ENCODE data around the gene CNPY1.

The CNPY1 gene

GRCh38 chr7:155510975-155511701, 35.2 kb downstream of the CNPY1 start:
- H3K4me3 ChIP-seq (ENCODE audit: low read depth, low read length), result no peak overlapping the region
- 0 out of 2 replicates have a peak, but pooled peaks cover 1% of the 10 kb centered on the region for H3K36me3 ChIP-seq
- no peaks in the 10 kb centered on the region for H3K9me3 ChIP-seq (ENCODE audit: severe bottlenecking)
- no peaks in the 10 kb centered on the region for H3K27me3 ChIP-seq (ENCODE audit: insufficient read depth, low read depth, severe bottlenecking)
- no peak for DNase-seq
- TF ChIP-seq, protein P1, sequence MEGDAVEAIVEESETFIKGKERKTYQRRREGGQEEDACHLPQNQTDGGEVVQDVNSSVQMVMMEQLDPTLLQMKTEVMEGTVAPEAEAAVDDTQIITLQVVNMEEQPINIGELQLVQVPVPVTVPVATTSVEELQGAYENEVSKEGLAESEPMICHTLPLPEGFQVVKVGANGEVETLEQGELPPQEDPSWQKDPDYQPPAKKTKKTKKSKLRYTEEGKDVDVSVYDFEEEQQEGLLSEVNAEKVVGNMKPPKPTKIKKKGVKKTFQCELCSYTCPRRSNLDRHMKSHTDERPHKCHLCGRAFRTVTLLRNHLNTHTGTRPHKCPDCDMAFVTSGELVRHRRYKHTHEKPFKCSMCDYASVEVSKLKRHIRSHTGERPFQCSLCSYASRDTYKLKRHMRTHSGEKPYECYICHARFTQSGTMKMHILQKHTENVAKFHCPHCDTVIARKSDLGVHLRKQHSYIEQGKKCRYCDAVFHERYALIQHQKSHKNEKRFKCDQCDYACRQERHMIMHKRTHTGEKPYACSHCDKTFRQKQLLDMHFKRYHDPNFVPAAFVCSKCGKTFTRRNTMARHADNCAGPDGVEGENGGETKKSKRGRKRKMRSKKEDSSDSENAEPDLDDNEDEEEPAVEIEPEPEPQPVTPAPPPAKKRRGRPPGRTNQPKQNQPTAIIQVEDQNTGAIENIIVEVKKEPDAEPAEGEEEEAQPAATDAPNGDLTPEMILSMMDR (IDR thresholded peaks at IDR 0.05; ENCODE audit: low read depth, low read length), result no peak
- H3K27ac ChIP-seq, result no peak overlapping the region

DNA sequence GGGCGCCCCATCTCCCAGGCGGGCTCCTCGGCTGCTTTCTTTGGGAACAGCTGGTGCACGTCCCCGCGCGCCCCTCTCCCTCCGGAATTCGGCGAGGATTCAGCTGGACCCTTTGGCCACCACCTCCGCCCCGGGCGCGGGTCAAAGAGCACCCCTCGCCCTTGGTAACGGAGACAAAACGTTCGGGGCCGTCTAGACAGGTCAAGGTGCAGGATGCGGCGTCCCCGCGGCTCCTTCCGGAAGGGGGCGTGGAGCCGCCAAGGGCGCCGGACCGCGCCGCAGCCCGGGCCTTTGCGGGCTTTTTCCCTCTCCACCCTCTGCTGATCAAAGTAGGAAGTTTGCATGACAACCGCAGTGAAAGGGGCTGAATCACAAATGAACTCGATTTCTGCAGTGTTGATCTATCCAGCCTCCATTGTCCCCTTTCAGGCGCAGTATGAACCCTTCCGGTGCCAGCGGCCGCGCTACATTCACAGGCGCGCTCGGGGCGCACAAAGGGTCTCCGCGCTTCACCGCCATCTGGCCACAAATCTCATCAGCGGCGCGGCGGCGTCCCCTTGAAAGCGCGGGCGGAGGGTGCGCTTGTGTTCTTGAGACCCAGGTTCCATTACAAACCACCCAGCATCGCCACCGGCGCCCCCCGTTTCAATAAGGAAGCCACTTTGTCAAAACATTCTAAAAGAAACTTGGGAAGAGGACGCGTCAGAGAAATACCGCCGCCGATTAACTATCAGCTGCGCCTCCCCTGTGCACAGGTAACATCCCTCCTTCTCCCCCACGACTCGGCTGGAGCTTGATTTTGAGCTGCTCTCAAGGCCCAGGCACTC, 36.4 kb downstream of the CNPY1 start:
- Histone ChIP-seq H3K36me3 (0 out of 2 replicates have a peak, but pooled peaks cover 3% of the 10 kb centered on the region), H3K4me3 (ENCODE audit: low read depth, low read length) (peak overlapping the region; percentile 70), H3K27me3 (ENCODE audit: insufficient read depth, low read depth, severe bottlenecking) (no peaks in the 10 kb centered on the region), H3K9me3 (ENCODE audit: severe bottlenecking) (no peaks in the 10 kb centered on the region), H3K27ac (peak overlapping the region; percentile 92)
- TF ChIP-seq, protein P1 (IDR thresholded peaks at IDR 0.05; ENCODE audit: low read depth, low read length), result peak; percentile 37; the same call in 1 of the 2 replicates
- peak; percentile 73 for DNase-seq

DNA sequence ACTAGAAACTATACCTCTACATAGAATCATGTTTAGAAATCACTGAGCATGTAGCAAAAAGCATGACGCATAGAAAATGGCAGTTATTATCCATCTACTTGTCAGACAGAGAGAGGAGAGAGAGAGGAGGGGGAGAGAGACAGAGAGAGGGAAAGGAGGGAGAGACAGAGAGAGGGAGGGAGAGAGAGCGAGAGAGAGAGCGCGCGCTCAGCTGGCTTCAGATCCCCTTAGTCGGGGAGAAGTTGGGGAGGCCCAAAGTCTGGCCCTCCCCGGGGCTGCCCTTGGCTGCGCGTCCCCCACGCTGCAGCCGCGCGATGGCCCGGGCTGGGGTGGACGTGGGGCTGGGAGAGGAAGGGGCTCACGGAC, 37.0 kb downstream of the CNPY1 start:
- Histone ChIP-seq H3K27me3 (ENCODE audit: insufficient read depth, low read depth, severe bottlenecking) (no peaks in the 10 kb centered on the region), H3K27ac (peak overlapping the region; percentile 92), H3K9me3 (ENCODE audit: severe bottlenecking) (no peaks in the 10 kb centered on the region), H3K36me3 (0 out of 2 replicates have a peak, but pooled peaks cover 3% of the 10 kb centered on the region), H3K4me3 (ENCODE audit: low read depth, low read length) (peak overlapping the region; percentile 70)
- TF ChIP-seq, protein P1 (IDR thresholded peaks at IDR 0.05; ENCODE audit: low read depth, low read length), result no peak
- peak; percentile 24 for DNase-seq

DNA sequence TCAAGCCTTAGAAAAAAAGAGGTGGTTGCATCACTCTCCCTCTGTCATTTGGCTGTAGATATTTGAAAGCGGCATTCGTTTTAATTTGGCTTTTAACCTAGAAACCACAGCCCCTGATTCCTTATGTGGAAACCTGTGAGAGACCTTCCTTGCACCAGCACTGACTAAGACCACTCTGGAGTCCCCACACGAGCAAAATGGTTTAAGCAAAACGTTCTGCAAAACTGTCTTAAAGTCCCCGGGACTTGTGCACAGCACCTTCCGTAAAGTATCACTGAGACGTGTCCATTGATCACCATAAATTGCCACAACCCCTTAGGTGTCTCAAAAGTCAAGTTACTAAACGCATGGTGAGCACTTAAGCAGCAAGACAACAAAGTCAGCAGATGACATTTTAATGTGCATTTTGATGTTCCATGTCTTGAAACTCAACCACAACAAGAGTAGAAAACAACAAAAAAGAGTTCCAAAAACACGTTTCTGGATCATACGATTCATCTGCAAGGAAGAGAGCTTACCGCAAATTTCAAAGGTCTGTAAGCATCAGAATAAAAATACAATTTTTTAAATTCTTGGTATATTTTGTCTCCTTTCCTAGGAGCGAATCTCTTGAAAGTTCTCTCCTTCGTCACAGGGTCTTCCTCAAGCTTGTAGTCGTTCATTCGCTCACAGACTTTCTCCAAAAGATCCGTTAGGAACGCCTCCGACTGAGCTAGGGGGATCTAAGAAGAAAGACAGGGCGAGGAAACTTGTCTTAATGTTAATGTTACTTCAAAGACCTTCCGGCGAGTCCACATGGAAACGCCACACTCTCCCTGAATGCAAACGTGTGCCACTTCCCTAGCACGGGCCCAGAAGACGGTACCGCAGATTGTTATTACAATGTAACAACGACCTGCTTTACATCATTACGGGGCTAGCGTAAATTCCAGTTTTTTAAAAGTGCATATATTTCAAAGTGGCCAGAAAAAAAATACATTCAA, 37.7 kb downstream of the CNPY1 start:
- H3K4me3 ChIP-seq (ENCODE audit: low read depth, low read length), result peak overlapping the region; percentile 70
- H3K27me3 ChIP-seq (ENCODE audit: insufficient read depth, low read depth, severe bottlenecking), result no peaks in the 10 kb centered on the region
- no peaks in the 10 kb centered on the region for H3K9me3 ChIP-seq (ENCODE audit: severe bottlenecking)
- TF ChIP-seq, protein P1 (IDR thresholded peaks at IDR 0.05; ENCODE audit: low read depth, low read length), result no peak
- no peak for DNase-seq
- H3K27ac ChIP-seq, result no peak overlapping the region; the same call in 1 of the 2 replicates
- H3K36me3 ChIP-seq, result 0 out of 2 replicates have a peak, but pooled peaks cover 3% of the 10 kb centered on the region

DNA sequence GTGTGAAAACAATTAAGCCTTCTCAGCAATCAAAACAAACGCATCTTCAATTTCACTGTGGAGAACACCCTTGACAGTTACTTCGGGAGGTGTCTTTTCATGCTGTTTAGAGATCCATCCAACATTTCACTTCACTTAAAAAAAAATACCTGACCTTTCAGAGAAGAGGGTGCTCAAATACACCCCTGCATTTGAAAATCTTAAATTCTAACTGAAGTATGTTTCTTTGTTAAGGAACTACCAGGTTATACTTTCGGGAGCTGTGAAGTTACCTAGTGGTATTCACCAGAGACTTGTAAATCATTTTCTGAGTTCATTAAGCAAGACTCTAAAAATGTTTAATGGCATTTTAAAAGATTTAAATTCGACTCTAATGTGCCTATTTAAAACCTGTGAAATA, 38.8 kb downstream of the CNPY1 start:
- TF ChIP-seq, protein P1 (IDR thresholded peaks at IDR 0.05; ENCODE audit: low read depth, low read length), result no peak
- no peak for DNase-seq
- Histone ChIP-seq H3K36me3 (0 out of 2 replicates have a peak, but pooled peaks cover 3% of the 10 kb centered on the region), H3K9me3 (ENCODE audit: severe bottlenecking) (no peaks in the 10 kb centered on the region), H3K27me3 (ENCODE audit: insufficient read depth, low read depth, severe bottlenecking) (no peaks in the 10 kb centered on the region), H3K27ac (no peak overlapping the region), H3K4me3 (ENCODE audit: low read depth, low read length) (no peak overlapping the region)
